Embryonic facial prominence (tissue), 1 donor: ENCODE results near the gene CD84.
"Not testable (repeated sequence)": the region's sequence is repeated elsewhere in the genome, so short reads cannot be mapped to it uniquely, and the experiment has no call there.

Experiments
- DNase-seq: peaks from one replicate; pipeline ENCODE4 v3.0.0-alpha.2; 2016; ENCODE audit errors: extremely low spot score

Gene CD84

DNA sequence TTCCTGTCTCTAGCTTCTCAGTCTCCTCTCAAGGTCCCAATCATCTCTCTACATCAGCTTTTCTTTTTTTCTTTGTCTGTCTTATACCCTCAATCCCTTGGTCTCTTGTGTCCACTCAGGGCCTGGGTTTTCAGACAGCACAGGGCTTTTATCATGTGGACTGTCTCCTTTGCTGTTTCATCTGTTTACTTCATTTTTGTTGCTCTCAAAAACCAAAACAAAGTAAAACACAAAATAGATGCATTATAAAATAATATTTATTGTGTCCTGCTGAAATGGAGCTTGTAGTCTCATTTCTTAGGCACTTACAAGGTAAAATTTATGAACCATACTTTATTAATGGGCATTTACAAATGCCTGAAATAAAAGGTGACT is 38.5 kb downstream of the CD84 start:
- DNase-seq, result no peak

DNA sequence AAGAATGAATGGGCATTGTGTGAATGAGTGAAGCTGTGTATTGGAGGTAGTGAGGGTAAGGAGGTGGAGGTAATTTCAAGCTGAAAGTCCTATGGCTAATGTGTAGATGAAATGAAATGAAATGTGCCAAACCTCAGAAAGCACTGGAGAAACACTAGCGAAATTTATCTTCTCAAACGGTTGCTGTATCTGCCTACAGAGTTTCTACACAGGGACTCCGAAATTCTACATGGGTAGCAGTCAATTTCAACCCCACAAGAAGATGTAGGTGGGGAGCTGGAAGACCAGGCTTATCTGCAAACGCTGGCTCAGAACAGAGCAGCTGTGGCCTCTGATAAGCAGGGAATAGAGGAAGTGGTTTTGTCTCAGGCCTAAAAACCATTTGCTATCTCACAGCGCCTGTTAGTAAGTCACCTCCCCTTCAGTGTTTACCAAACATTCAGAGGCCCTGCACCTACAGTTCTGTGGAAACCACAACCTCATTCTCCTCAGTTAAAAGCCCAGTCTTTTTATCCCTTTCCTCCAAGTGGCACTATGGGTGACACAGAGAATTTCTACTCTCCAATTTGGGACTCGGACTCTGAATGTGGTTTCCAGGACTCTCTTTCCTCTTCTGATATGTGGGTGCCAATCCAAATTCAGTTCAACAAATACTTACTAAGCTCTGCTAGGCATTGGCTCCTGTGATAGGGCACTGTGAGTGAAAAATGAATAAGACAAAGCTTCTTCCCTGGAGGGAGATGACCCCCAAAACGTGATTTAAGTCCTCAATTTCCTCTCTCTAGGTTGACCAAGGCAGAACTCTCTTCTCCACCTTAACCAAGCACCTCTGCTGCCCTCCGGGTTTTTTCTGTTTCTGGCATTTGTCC is 39.1 kb downstream of the CD84 start:
- no peak for DNase-seq

- no peak for DNase-seq
Observed at GRCh38 chr1:160539684-160539989, 39.7 kb downstream of the CD84 start.

DNA sequence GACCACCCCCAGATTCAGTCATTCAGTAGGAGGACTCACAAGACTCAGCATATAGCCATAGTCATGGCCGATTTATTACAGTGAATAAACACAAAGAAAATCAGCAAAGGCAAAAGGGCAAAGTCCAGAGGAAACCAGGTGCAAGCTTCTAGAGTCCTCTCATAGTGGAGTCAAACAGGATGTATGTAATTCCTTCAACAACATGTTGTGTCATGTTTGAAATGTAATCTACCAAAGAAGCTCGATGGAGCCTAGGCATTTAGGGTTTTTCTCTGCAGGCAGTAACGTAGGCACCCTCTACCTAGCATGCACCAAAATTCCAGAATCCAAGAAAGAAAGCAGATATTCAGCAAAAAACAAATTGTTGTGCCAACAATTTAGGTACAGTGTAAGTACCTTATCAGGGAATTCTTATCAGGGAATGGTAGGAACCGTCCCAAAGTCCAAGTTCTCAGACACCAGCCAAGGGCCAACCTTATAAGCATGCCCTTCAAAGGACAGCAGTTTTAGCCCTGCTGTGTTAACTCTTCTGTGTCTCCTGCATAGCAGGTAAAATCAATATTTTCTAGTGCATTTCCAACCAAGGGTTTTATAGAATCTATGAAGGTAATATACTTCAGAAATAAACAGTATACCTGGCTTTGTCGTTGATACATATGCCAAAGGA is 40.2 kb downstream of the CD84 start:
- no peak for DNase-seq

DNA sequence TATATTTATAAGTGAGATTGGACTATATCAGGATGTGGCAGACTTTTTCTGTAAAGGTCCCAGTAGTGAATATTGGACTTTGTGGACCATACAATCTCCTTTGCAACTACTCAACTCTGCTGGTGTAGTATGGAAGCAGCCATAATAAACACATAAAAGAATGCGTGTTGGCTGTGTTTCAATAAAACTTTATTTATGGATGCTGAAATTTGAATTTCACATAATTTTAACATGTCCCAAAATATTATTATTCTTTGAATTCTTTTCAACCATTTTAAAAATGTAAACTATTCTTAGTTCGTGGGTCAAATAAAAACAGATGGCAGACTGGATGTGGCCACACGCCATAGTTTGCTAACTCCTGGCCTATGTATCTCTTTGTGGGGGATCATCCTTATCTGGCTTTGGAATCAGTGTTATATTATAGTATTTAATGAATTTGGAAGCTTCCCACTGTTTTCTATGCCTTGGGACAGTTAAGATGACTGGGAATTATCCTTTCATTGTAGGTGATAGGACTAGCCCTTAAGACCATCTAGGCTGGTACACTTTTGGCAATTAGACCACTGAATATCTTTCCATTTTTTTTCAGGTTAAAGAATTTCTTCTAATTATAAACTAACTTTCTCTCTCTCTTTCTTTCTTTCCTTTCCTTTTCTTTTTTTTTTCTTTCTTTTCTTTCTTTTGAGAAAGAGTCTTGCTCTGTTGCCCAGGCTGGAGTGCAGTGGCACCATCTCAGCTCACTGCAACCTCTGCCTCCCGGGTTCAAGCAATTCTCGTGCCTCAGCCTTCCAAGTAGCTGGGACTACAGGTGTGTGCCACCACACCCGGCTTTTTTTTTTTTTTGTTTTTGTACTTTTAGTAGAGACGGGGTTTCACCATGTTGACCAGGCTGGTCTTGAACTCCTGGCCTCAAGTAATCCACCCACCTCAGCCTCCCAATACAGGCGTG is 41.3 kb downstream of the CD84 start:
- no peak for DNase-seq

GRCh38 chr1:160534823-160535605 is 44.3 kb downstream of the CD84 start:
- DNase-seq, result no peak

DNA sequence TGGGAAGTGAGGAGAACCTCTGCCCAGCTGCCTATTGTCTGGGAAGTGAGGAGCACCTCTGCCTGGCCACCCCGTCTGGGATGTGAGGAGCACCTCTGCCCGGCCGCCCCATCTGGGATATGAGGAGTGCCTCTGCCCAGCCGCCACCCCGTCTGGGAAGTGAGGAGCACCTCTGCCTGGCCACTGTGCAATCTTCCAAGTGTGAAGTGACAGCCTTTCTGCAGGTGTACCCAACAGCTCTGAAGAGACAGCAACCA is 46.8 kb downstream of the CD84 start:
- not testable (repeated sequence) for DNase-seq

GRCh38 chr1:160531809-160532556 is 47.3 kb downstream of the CD84 start:
- not testable (repeated sequence) for DNase-seq

DNA sequence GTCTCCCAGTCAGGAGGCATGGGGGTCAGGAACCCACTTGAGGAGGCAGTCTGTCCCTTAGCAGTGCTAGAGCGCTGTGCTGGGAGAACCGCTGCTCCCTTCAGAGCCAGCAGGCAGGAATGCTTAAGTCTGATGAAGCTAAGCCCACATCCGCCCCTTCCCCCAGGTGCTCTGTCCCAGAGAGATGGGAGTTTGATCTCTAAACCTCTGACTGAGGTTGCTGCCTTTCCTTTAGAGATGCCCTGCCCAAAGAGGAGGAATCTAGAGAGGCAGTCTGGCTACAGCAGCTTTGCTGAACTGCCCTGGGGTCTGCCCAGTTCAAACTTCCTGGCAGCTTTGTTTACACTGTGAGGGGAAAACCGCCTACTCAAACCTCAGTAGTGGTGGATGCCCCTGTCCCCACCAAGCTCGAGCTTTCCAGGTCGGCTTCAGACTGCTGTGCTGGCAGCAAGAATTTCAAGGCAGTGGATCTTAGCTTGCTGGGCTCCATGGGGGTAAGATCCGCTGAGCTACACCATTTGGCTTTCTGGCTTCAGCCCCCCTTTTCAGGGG is 49.8 kb downstream of the CD84 start:
- DNase-seq, result not testable (repeated sequence)

DNA sequence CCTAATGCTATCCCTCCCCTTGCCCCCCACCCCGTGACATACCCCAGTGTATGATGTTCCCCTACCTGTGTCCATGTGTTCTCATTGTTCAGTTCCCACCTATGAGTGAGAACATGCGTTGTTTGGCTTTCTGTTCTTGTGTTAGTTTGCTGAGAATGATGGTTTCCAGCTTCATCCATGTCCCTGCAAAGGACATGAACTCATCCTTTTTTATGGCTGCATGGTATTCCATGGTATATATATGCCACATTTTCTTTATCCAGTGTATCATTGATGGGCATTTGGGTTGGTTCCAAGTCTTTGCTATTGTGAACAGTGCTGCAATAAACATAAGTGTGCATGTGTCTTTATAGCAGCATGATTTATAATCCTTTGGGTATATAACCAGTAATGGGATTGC is 55.5 kb downstream of the CD84 start:
- DNase-seq, result not testable (repeated sequence)

DNA sequence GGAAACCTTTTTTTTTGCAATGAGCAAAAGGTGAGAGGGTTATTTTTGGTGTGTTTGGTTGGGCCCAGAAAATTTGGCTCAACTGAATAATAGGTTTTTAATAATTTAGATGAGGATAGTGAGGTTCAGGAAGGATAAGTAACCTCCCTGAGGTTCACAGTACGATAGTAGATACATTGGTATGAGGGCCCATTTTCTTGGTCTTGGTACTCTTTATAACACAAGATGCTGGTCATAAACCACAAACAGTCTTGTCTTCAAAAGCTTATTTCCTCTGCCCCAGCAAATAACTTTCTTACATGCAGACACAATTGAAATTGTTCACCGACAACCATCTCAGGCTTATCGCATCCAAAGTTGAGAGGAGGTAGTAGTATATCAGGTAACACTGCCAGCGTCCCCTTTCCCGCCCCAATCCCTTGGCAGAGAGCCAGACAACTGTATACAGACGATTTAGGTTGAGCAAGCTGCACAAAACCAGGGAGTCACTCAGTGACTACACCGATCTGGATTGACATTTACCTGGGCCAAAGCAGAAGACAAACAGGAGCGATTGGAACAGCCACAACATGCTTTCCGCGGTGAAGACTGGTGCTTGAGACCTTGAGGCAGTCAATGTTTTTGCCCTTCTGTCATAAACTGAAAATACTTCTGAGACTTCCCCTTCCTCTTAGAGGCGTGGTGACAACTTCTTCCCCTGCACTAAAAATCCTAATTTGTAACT is 56.5 kb downstream of the CD84 start, which contains the start of gene SLAMF6:
SLAMF6 (minus strand) TSS at position 634 of the 724 bp plus-strand sequence; CDS start at position 571, 63 bp downstream.
- no peak for DNase-seq

DNA sequence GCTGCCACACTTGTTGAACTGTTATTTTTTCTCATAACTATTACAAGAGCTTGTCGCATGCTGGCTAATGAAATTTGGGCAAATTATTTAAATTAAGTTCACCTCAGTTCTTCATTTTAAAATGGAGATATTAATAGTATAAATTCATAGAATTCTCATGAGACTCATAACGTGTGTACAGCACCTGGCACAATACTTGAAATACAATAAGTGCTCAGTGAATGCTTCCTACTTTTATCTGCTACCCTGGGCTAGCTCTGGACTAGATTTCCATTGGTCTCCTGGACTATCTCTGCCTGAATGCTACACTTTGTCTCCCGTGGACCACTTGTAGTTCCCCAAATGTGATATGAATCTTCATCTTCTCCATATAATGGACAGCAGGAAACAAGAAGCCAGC is 57.2 kb downstream of the CD84 start:
- DNase-seq, result no peak

DNA sequence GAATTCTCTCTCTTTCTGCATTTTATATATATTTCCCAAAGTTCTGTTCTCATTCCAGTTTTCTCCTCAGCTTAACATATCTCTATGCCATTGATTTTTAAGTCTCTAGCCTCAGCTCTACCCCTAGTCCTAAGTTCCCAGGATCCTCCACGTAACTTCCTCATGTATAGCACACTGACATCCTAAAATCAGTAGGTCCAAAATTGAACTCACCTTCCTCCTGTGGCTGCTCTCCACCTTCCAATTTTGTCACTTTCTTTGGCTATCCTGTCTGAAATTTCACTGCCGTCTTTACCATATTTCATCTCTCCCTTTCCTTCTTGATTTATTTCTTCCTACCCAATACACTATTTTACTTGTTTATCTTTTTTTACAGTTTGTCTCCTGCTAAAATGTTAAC is 57.7 kb downstream of the CD84 start:
- DNase-seq, result no peak

GRCh38 chr1:160520999-160521398 is 58.3 kb downstream of the CD84 start:
- no peak for DNase-seq

DNA sequence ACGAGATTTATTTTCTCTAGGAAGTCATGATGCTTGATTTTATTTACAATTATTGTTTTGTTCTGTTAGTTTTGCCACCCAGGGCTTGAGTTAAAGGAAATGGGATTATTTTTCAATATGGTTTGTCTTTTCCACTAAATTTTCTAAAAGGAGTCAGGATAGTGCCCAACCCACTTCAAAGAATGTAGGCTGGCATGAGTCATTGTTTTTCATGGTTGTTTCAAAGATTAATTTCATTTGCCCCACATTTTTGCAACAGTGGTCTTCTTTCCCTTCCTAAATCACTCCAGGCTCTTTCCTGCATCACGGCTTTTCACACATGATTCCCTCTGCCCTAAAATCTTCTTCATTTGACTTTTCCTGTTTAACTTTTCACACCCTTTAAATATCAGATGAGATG is 58.7 kb downstream of the CD84 start:
- no peak for DNase-seq

DNA sequence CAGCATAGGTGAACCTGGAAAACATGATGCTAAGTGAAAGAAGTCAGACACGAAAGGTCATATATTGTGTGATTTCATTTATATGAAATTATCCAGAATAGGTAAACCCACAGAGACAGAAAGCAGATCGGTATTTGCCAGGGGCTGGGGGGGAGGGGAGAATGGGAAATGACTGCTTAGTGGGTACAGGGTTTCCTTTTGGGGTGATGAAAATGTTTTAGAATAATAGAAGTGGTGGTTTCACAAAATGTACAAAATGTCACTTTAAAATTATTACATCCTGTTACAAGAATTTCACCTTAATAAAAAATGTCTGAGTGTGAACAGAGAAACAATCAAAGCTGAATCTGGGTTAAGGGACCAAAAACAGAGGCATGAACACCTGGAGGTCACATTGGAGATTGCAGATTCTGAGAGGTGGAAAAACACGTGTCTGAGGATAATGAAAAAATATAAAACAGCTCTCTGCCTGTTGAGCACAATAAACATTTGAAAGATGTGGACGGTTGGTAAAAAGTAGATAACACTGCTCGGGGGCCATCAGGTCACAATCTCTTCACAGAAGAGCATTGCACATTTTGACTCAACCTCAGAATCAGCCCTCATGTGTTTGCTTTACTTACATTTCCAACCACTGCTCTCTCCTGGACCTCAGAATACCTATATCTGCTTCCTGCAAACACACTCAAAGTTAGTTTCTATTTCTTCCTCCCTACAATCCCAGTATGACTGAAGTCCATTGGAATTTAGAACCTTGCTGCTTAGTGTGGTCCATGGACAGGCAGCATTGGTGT is 59.5 kb downstream of the CD84 start:
- DNase-seq, result no peak

- not testable (repeated sequence) for DNase-seq
Observed at GRCh38 chr1:160517519-160517918, 61.8 kb downstream of the CD84 start.

GRCh38 chr1:160515908-160516307 is 63.4 kb downstream of the CD84 start:
- not testable (repeated sequence) for DNase-seq

GRCh38 chr1:160504651-160505050 is 74.6 kb downstream of the CD84 start:
- DNase-seq, result no peak
